SIG-M5 (cell line): Measurements from ENCODE around the gene DCC.

Experiments used
- DNase-seq: peaks from one replicate; lab custom pipeline; 2025; lab: John Stamatoyannopoulos, UW

The DCC gene

DNA sequence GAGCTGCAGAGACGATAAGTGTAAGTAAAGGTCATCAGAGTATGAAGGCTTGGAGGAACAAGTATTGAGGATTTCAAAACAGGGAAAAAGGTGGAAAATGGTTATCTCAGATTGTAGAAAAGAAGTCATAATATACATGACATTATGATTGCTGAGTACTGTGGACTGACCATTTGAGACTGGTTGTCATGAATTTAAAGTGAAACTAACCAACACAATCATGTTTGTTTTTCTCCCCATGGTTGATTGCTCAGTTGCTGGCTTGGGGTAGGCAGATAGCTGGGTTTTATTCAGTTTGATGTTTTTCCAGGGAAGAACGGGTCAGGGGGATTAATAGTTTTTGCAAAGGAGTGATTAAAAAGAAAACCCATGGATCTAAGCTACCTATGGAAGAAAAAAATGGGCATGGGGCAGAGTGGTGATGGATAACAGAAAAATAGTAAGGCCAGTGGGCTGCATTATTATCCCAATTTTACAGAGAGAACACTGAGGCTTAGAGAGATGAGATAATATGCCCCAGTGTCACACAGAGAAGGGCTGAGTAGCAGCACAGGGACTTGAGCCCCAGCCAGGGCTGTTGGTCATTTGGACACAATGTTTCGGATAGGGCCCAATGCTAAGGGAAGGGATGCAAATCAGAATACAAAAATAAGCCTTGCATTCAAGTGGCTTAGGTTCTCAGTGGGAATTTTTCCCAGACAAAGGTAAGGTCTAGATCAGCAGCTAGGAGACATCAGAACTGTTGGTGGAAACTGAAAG is 885.7 kb downstream of the DCC start:
- no peak for DNase-seq

DNA sequence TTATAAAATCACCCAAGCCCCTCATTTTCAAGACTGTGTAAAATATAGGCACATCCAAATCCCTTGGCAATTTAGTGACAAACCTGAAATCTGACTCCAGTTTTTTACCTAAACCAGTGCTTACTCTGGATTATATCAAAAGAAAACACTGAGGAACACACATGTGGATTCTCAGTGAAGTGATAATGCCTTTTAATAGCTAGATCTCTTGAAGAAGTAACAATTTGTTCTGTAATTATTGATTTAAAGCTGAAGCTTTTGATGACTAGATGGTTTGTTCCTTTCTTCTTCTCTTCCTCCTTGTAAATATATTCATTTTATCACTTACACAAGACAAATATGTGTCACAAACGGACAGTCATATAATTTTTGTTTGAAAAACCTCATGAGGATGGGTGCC is 894.6 kb downstream of the DCC start:
- DNase-seq: no peak

- no peak for DNase-seq
Observed at GRCh38 chr18:53241161-53241560, 901.2 kb downstream of the DCC start.

- DNase-seq: no peak
Observed at GRCh38 chr18:53253789-53254188, 913.8 kb downstream of the DCC start.

DNA sequence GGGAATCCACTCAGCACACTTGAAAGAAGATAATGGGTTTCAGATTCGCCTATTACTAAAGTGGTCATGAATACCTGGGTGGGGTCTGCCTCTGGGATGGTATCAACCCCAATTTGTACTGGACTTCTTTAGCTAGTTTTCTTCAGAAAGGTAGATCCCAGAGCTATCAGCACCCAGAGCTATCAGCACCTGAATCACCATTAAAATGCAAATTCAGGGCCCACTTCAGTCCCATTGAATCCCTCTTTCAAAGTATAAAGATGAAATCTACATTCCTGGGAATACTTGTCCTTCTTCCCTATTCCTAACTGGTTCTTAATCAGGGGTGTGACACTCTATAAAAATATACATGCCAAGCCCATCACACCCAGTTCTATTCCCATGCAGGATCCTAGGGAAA is 914.3 kb downstream of the DCC start:
- DNase-seq: no peak

DNA sequence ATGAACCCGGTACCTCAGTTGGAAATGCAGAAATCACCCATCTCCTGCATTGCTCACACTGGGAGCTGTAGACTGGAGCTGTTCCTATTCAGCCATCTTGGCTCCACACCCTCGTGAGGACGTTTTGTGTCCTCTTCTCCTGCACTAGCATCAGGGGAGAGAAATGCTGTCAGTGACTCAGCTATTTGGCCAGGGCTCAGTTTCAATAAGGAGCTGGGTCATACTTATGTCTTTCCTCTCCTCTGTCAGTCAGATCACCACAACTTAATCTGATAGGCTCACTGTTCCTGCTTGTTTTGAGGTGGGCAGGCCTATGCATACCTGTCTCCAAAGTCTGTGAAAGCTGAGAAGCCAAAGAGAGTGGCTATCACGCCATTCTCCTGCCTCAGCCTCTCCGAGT is 921.2 kb downstream of the DCC start:
- no peak for DNase-seq

DNA sequence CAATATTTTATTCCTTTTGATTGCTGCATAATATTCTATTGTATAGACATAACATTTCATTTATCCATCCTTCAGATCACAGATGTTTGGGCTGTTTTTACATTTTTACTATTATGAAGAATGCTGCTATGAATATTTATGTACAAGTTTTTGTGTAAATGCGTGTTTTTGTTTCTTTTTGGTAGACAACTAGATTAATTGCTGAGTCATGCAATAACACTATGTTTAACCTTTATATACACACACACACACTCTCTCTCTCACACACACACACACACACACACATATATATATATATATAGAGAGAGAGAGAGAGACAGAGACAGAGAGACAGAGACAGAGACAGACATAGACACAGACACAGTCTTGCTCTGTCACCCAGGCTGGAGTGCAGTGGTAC is 926.9 kb downstream of the DCC start:
- DNase-seq: no peak

DNA sequence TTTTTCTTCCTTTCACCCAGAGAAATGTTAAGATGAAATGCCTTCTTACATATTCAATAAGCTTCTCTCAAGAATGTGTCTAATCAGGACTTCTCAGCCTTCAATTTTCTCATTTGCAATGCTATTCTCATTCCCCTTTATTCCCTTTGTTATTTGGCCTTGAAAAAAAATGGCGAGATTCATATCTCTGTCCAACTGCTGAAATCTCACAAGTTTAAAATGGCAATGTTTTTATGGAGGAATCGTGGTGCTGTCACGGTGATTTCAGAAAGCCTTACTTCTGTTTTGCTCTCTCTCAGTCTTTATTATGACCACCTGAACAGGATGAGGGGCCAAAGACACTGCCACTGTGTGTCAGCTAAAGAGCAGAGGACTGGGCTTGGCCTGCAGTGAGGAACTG is 928.5 kb downstream of the DCC start:
- no peak for DNase-seq

- no peak for DNase-seq
Observed at GRCh38 chr18:53281406-53281805, 941.4 kb downstream of the DCC start.

DNA sequence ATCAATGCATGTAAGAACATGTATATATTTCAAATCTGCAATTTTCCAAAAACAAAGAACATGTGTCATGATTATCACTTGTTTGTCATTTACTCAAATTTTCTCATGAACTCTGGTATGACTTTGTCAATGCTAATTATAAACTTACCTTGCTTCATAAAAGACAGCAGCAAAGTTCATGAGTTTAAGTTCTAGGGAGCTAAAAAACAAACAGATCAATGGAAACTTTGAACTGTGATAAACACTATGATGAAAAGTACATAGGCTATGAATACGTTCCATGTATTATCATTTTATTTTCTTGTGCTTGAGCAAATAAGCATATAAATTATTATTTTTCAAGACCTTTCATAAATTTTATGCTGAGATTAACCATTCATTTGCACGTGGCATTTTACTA is 943.7 kb downstream of the DCC start:
- no peak for DNase-seq

DNA sequence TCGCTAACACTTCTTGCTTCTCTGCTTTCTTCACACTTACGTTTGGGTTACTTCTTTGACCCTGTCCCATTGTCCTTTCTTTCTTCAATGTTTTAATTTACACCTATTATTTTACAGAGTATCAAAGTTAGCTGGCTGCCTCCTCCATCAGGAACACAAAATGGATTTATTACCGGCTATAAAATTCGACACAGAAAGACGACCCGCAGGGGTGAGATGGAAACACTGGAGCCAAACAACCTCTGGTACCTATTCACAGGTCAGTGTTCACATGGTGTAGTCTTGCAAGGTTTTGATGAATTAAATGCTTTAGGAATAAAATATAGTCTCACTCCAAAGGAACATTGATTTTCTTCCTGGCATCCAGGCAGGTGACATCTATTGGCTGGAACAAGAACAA is 965.5 kb downstream of the DCC start:
- DNase-seq: no peak

- no peak for DNase-seq
Observed at GRCh38 chr18:53319628-53320027, 979.6 kb downstream of the DCC start.

- no peak for DNase-seq
Observed at GRCh38 chr18:53322163-53322562, 982.2 kb downstream of the DCC start.

- no peak for DNase-seq
Observed at GRCh38 chr18:53324353-53324752, 984.4 kb downstream of the DCC start.

GRCh38 chr18:53360501-53361443 is 1020.8 kb downstream of the DCC start:
- DNase-seq: no peak

GRCh38 chr18:53375621-53376020 is 1035.6 kb downstream of the DCC start:
- DNase-seq: no peak

DNA sequence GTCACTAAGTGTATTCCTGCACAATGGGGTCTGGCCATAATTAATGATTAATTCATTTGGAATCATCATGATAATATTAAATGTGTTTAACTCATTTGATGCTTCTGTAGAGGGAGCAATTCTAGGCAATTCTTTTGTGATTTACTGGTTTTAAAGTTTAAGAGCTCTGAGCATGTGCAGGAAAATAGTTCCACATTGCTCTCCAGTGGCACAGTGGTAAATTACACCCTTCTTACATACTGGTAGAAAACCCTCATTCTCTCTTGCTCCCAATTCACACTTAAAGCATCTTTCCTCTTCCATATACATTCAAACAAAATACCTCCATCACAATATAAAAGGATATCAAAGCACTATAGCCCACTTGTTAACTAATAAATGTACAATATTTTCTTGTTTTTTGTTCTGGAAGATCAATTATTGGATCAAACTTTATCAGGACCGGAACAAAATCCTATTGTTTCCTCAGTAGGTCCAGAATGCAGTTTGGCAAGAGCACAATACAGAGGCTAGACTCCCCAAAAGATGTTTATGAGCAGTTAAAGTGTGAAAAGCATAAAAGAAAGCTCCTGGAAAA is 1040.2 kb downstream of the DCC start:
- no peak for DNase-seq

DNA sequence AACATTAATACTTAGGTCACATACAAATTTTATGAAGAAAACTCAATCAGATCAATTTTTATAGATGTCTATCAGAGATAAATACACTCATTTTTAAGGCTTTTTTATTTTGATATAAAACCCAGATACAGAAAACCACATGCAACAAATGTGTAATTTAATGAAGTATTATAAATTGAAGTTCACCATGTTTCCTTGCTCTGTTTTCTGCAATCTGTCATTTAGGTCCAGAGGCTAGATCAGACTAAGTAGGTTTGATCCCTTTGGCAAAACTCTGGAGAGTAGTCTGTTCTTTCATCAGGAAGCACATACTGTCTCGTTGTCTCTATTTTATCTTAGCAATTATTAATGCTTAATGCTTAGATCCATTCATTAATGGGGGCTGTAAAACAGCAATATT is 1042.9 kb downstream of the DCC start:
- DNase-seq: no peak

DNA sequence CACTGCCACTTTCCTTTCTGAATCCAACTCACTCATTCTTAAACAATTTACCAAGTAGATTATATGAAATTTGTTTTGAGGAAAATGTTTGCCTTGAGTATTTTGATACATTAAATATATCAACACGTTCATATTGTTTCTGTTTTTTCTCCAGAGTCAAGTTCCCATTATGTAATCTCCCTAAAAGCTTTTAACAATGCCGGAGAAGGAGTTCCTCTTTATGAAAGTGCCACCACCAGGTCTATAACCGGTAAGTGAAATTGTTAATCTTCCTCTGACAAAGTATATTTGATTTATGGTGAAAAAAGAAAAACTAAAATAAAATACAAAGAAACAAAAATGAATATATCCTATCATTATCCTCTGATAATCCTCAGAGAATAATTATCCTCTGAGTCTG is 1045.9 kb downstream of the DCC start:
- DNase-seq: no peak

DNA sequence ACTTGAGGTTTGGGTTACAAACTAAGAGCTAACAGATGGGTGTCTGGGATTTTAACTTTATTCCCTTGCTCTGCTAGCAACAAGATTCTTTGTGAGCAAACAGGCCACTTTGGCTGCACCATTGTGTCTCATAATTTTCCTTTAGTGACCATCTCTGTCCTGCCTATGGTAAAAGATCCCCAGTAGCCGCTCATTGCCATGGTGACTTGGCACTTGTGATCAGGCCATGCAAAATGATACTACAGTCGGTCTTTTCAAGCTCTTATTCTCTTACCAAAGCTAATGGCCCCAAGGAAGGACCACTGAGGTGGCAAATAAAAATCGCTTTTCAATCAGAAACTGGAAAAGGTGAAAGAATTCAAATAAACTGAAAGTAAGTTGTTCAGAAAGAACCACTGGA is 1047.6 kb downstream of the DCC start:
- DNase-seq: no peak

DNA sequence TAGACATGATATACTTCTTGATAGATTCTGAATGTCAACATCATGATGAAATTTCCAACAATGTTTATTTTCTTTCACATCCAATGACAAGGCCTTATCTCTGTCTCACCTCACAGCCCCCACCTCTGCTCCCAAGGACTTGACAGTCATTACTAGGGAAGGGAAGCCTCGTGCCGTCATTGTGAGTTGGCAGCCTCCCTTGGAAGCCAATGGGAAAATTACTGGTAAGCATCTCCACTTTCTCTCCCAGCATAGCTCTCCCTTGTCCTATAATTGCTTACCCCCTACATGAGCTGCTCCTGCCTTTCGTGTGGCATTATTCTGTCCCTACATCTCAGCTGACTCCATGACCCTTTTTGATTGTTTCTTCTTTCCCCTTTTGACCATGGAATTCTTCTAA is 1062.7 kb downstream of the DCC start:
- no peak for DNase-seq

- no peak for DNase-seq
Observed at GRCh38 chr18:53408271-53408670, 1068.3 kb downstream of the DCC start.

- no peak for DNase-seq
Observed at GRCh38 chr18:53411511-53411910, 1071.5 kb downstream of the DCC start.
